PC-9 (cell line): ENCODE results near the gene HACD2. TPM values are rescaled to one million over a fixed set of nuclear protein-coding genes. Genes with fewer than 3 reads are reported as not detected.
A peak's percentile ranks its signal among the peaks of the same experiment; 100 is the strongest.

Experiments
- BruUV-seq: library from RNA; stranded (reverse); fragments of 400-500 nt; replicated peaks from 2 replicates; lab custom pipeline; 2021; lab: Mats Ljungman, UMichigan
- CTCF ChIA-PET: fragments of 300-600 bp; sonication (Branson Sonifier 250); formaldehyde crosslinking; loops from one replicate; lab custom pipeline; 2022; ENCODE audit warnings: antibody characterized with exemption; lab: Charles Lee
- POLR2A ChIA-PET: fragments of 300-600 bp; sonication (Branson Sonifier 250); formaldehyde crosslinking; loops from one replicate; lab custom pipeline; 2022; ENCODE audit warnings: antibody characterized with exemption; ENCODE audit not compliant: unreplicated experiment; lab: Charles Lee
- DNase-seq, 2 experiments: peaks; one replicate each; pipeline versions ENCODE4 v3.0.0 to v3.0.0-alpha.2; 2015 to 2022; ENCODE audit warnings: mixed read lengths in 1 of 2
- H2AFZ ChIP-seq: fragments of 200-600 bp; sonication (generic); 2 replicates; pipeline ENCODE4 v1.8.1; 2017; ENCODE audit warnings: antibody characterized with exemption
- H3F3A ChIP-seq: fragments of 200-600 bp; sonication (generic); 2 replicates; pipeline ENCODE4 v1.8.1; 2017; ENCODE audit warnings: antibody characterized with exemption, mild to moderate bottlenecking, low read depth; ENCODE audit not compliant: insufficient read depth
- H3K27ac ChIP-seq: fragments of 200-600 bp; sonication (generic); 2 replicates; pipeline ENCODE4 v1.6.1; 2016; ENCODE audit warnings: mixed run types
- H3K27me3 ChIP-seq: fragments of 200-600 bp; sonication (generic); 2 replicates; pipeline ENCODE4 v1.6.1; 2016; ENCODE audit warnings: low read depth, mixed run types; ENCODE audit not compliant: insufficient read depth
- H3K36me3 ChIP-seq: fragments of 200-600 bp; sonication (generic); 2 replicates; pipeline ENCODE4 v1.6.1; 2016; ENCODE audit warnings: low read depth, mixed run types
- H3K4me1 ChIP-seq: fragments of 200-600 bp; sonication (generic); replicated peaks from 2 replicates; pipeline ENCODE4 v1.6.1; 2016; ENCODE audit warnings: mixed run types; ENCODE audit not compliant: insufficient read depth
- H3K4me2 ChIP-seq: fragments of 200-600 bp; sonication (generic); 2 replicates; pipeline ENCODE4 v1.6.1; 2017; ENCODE audit warnings: mixed run types
- H3K4me3 ChIP-seq: fragments of 200-600 bp; sonication (generic); 2 replicates; pipeline ENCODE4 v1.6.1; 2016; ENCODE audit warnings: mixed run types
- H3K79me2 ChIP-seq: fragments of 200-600 bp; sonication (generic); 2 replicates; pipeline ENCODE4 v1.6.1; 2017; ENCODE audit warnings: low read depth, mixed run types
- H3K9me2 ChIP-seq: fragments of 200-600 bp; sonication (generic); 2 replicates; pipeline ENCODE4 v1.8.1; 2017; ENCODE audit warnings: mild to moderate bottlenecking; ENCODE audit not compliant: insufficient read depth
- H3K9me3 ChIP-seq: fragments of 200-600 bp; sonication (generic); 2 replicates; pipeline ENCODE4 v1.8.1; 2016; ENCODE audit warnings: low read depth; ENCODE audit not compliant: insufficient read depth
- H4K20me1 ChIP-seq: fragments of 200-600 bp; sonication (generic); 2 replicates; pipeline ENCODE4 v1.8.1; 2017; ENCODE audit not compliant: insufficient read depth
- EZH2 ChIP-seq: fragments of 200-600 bp; sonication (generic); IDR thresholded peaks from 2 replicates; pipeline ENCODE4 v1.8.0; 2017; ENCODE audit warnings: antibody characterized with exemption, low read depth
- intact Hi-C: fragments of 100-400 bp; cut with micrococcal nuclease; formaldehyde crosslinking; loops from one replicate; pipeline ENCODE4 v1.10.0; 2022; ENCODE audit not compliant: unreplicated experiment
- total RNA-seq: library from RNA; stranded (reverse); gene quantifications from 2 replicates; pipeline ENCODE4 v1.2.3, GENCODE V29; 2021
- TF ChIP-seq, protein P1 (sequence below): fragments of 200-600 bp; sonication (generic); conservative IDR thresholded peaks from 2 replicates; pipeline ENCODE4 v1.6.1; 2017; ENCODE audit warnings: mixed run types, antibody characterized with exemption, mild to moderate bottlenecking, moderate library complexity

HACD2 gene
- total RNA-seq, 1 experiment from 2014 or later: 53.3 TPM

- H3K9me2 ChIP-seq: no peaks in the 10 kb centered on the region
- H3K27me3 ChIP-seq: no peaks in the 10 kb centered on the region
- peaks cover 17% of the 10 kb centered on the region for H3F3A ChIP-seq
- BruUV-seq: no TSS peak
- peaks cover 14% of the 10 kb centered on the region; the same call in 1 of the 2 replicates for H3K9me3 ChIP-seq
- TF ChIP-seq, protein P1, sequence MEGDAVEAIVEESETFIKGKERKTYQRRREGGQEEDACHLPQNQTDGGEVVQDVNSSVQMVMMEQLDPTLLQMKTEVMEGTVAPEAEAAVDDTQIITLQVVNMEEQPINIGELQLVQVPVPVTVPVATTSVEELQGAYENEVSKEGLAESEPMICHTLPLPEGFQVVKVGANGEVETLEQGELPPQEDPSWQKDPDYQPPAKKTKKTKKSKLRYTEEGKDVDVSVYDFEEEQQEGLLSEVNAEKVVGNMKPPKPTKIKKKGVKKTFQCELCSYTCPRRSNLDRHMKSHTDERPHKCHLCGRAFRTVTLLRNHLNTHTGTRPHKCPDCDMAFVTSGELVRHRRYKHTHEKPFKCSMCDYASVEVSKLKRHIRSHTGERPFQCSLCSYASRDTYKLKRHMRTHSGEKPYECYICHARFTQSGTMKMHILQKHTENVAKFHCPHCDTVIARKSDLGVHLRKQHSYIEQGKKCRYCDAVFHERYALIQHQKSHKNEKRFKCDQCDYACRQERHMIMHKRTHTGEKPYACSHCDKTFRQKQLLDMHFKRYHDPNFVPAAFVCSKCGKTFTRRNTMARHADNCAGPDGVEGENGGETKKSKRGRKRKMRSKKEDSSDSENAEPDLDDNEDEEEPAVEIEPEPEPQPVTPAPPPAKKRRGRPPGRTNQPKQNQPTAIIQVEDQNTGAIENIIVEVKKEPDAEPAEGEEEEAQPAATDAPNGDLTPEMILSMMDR: peak; percentile 82
- no peak for TF ChIP-seq EZH2
- peaks cover 8% of the 10 kb centered on the region for H3K36me3 ChIP-seq
- DNase-seq: no peak
- POLR2A ChIA-PET: no interaction called here
- H3K27ac ChIP-seq: no peak overlapping the region
- no peak overlapping the region for H3K4me2 ChIP-seq
- no peak overlapping the region for H3K4me3 ChIP-seq
- H3K79me2 ChIP-seq: peaks cover 27% of the 10 kb centered on the region
- CTCF ChIA-PET: interaction anchor here (0.6 to 0.7 kb wide), 4 partner anchors 54 to 1000 kb away, joined by 3 read pairs; no protein-coding TSS in a partner anchor
- H3K4me1 ChIP-seq: no peaks in the 10 kb centered on the region
- H2AFZ ChIP-seq: no peak overlapping the region
- intact Hi-C loops: loop anchor here (5.0 kb wide), 2 partner anchors 232 to 617 kb away; no protein-coding TSS in a partner anchor
- peaks cover 24% of the 10 kb centered on the region for H4K20me1 ChIP-seq
Observed at GRCh38 chr3:123559040-123559861, 25.6 kb downstream of the HACD2 start.

DNA sequence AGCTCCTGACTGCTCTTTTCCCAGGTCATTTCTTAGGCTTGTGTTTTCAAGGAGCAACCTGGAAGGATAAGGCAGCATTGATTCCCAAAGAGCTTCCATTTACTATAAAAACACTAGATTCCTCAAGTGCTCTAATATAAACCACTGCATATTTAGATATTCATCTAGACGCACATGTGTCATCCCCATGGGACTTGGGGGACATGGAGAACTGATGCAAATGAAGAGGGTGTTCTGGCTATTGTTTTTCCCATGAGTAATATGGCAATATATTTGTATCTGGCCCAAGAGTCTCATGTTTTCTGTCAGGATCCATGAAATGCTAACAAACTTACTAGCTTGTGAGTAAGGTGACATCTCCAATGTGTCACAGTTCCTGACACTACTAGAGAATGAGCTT is 31.3 kb downstream of the HACD2 start:
- peaks cover 14% of the 10 kb centered on the region; the same call in 1 of the 2 replicates for H3K9me3 ChIP-seq
- H3K79me2 ChIP-seq: peaks cover 29% of the 10 kb centered on the region
- peaks cover 22% of the 10 kb centered on the region for H3K36me3 ChIP-seq
- no peaks in the 10 kb centered on the region for H3K9me2 ChIP-seq
- no peaks in the 10 kb centered on the region for H3K27me3 ChIP-seq
- peaks cover 20% of the 10 kb centered on the region; the same call in 1 of the 2 replicates for H4K20me1 ChIP-seq
- intact Hi-C loops: no loop called here
- ChIA-PET POLR2A (no interaction called here), CTCF (no interaction called here)
- no peak overlapping the region for H2AFZ ChIP-seq
- BruUV-seq: no TSS peak
- H3K27ac ChIP-seq: no peak overlapping the region
- no peak for DNase-seq
- no peak overlapping the region for H3K4me2 ChIP-seq
- H3F3A ChIP-seq: peaks cover 5% of the 10 kb centered on the region; the same call in 1 of the 2 replicates
- H3K4me1 ChIP-seq: no peaks in the 10 kb centered on the region
- TF ChIP-seq, protein P1: no peak
- TF ChIP-seq EZH2: no peak
- no peak overlapping the region for H3K4me3 ChIP-seq

- TF ChIP-seq, protein P1: no peak
- no peak for TF ChIP-seq EZH2
- ChIA-PET CTCF (no interaction called here), POLR2A (no interaction called here)
- no peaks in the 10 kb centered on the region for H3K9me2 ChIP-seq
- H3K4me1 ChIP-seq: no peaks in the 10 kb centered on the region
- intact Hi-C loops: no loop called here
- no peaks in the 10 kb centered on the region for H3K27me3 ChIP-seq
- DNase-seq: no peak
- peaks cover 21% of the 10 kb centered on the region for H3K79me2 ChIP-seq
- no peak overlapping the region for H3K4me3 ChIP-seq
- peaks cover 18% of the 10 kb centered on the region; the same call in 1 of the 2 replicates for H4K20me1 ChIP-seq
- H3F3A ChIP-seq: peaks cover 5% of the 10 kb centered on the region; the same call in 1 of the 2 replicates
- peaks cover 22% of the 10 kb centered on the region for H3K36me3 ChIP-seq
- no peak overlapping the region for H2AFZ ChIP-seq
- BruUV-seq: no TSS peak
- H3K4me2 ChIP-seq: no peak overlapping the region
- peaks cover 14% of the 10 kb centered on the region; the same call in 1 of the 2 replicates for H3K9me3 ChIP-seq
- no peak overlapping the region for H3K27ac ChIP-seq
Observed at GRCh38 chr3:123552768-123553167, 32.1 kb downstream of the HACD2 start.
